ENCODE data around the gene CCDC12. TPM values are rescaled to one million over a fixed set of nuclear protein-coding genes. Genes with fewer than 3 reads are reported as not detected.

The CCDC12 gene
- polyA plus RNA-seq, 4 donors: 59.7 to 84.5 (median 76.0) TPM

- peaks cover 0 to 98% (median 0%) of the 10 kb centered on the region in 3 donors for H3K36me3 ChIP-seq (ENCODE audit: control insufficient read depth in 3 of 3, insufficient read depth in 2 of 3, low read depth in 1 of 3, low read length in 3 of 3)
- H3K4me1 ChIP-seq (ENCODE audit: control insufficient read depth in 3 of 3, insufficient read depth in 2 of 3, low read depth in 1 of 3, low read length in 2 of 3): peaks cover 0 to 16% (median 0%) of the 10 kb centered on the region in 3 donors
- FAIRE-seq: no peak
- H3K27me3 ChIP-seq (ENCODE audit: control insufficient read depth in 3 of 3, insufficient read depth in 3 of 3, low read length in 3 of 3): no peaks in the 10 kb centered on the region
- no peak overlapping the region for H3K4me3 ChIP-seq (ENCODE audit: low read depth in 1 of 3, low read length in 3 of 3)
- no peak overlapping the region for H3K27ac ChIP-seq (ENCODE audit: low read depth in 1 of 3, low read length in 2 of 3)
- DNase-seq: no peak
- 91 to 95% (median 94%) methylated on average over 29 of the region's 29 CpGs for WGBS, 3 donors
- no peaks in the 10 kb centered on the region for H3K9me3 ChIP-seq (ENCODE audit: control insufficient read depth in 2 of 2, insufficient read depth in 1 of 2, low read depth in 1 of 2, low read length in 1 of 2)
These were observed 18.5 kb upstream of the CCDC12 start for GRCh38 chr3:46994801-46995731.

- no peak overlapping the region for H3K4me3 ChIP-seq (ENCODE audit: low read depth in 1 of 3, low read length in 3 of 3)
- no peaks in the 10 kb centered on the region for H3K9me3 ChIP-seq (ENCODE audit: control insufficient read depth in 2 of 2, insufficient read depth in 1 of 2, low read depth in 1 of 2, low read length in 1 of 2)
- no peaks in the 10 kb centered on the region for H3K27me3 ChIP-seq (ENCODE audit: control insufficient read depth in 3 of 3, insufficient read depth in 3 of 3, low read length in 3 of 3)
- FAIRE-seq (no peak), DNase-seq (no peak)
- H3K36me3 ChIP-seq (ENCODE audit: control insufficient read depth in 3 of 3, insufficient read depth in 2 of 3, low read depth in 1 of 3, low read length in 3 of 3): peaks cover 0 to 96% (median 0%) of the 10 kb centered on the region in 3 donors
- no peak overlapping the region for H3K27ac ChIP-seq (ENCODE audit: low read depth in 1 of 3, low read length in 2 of 3)
- H3K4me1 ChIP-seq (ENCODE audit: control insufficient read depth in 3 of 3, insufficient read depth in 2 of 3, low read depth in 1 of 3, low read length in 2 of 3): peaks cover 0 to 14% (median 0%) of the 10 kb centered on the region in 3 donors
- 81 to 92% (median 87%) methylated on average over 7 of the region's 7 CpGs for WGBS, 3 donors
These were observed 17.4 kb upstream of the CCDC12 start for GRCh38 chr3:46993986-46994385.

- DNase-seq (no peak), FAIRE-seq (no peak)
- WGBS, 3 donors: 81 to 88% (median 84%) methylated on average over 2 of the region's 2 CpGs
- peaks cover 0 to 96% (median 0%) of the 10 kb centered on the region in 3 donors for H3K36me3 ChIP-seq (ENCODE audit: control insufficient read depth in 3 of 3, insufficient read depth in 2 of 3, low read depth in 1 of 3, low read length in 3 of 3)
- H3K9me3 ChIP-seq (ENCODE audit: control insufficient read depth in 2 of 2, insufficient read depth in 1 of 2, low read depth in 1 of 2, low read length in 1 of 2): no peaks in the 10 kb centered on the region
- H3K27ac ChIP-seq (ENCODE audit: low read depth in 1 of 3, low read length in 2 of 3): no peak overlapping the region
- peaks cover 0 to 7% (median 0%) of the 10 kb centered on the region in 3 donors for H3K4me1 ChIP-seq (ENCODE audit: control insufficient read depth in 3 of 3, insufficient read depth in 2 of 3, low read depth in 1 of 3, low read length in 2 of 3)
- H3K27me3 ChIP-seq (ENCODE audit: control insufficient read depth in 3 of 3, insufficient read depth in 3 of 3, low read length in 3 of 3): no peaks in the 10 kb centered on the region
- no peak overlapping the region for H3K4me3 ChIP-seq (ENCODE audit: low read depth in 1 of 3, low read length in 3 of 3)
These were observed 16.7 kb upstream of the CCDC12 start for GRCh38 chr3:46993292-46993691.

GRCh38 chr3:46992231-46992630, 15.7 kb upstream of the CCDC12 start:
- Histone ChIP-seq H3K27ac (ENCODE audit: low read depth in 1 of 3, low read length in 2 of 3) (no peak overlapping the region), H3K27me3 (ENCODE audit: control insufficient read depth in 3 of 3, insufficient read depth in 3 of 3, low read length in 3 of 3) (no peaks in the 10 kb centered on the region), H3K9me3 (ENCODE audit: control insufficient read depth in 2 of 2, insufficient read depth in 1 of 2, low read depth in 1 of 2, low read length in 1 of 2) (no peaks in the 10 kb centered on the region), H3K4me1 (ENCODE audit: control insufficient read depth in 3 of 3, insufficient read depth in 2 of 3, low read depth in 1 of 3, low read length in 2 of 3) (peaks cover under 1 to 10% (median 5%) of the 10 kb centered on the region in 3 donors), H3K4me3 (ENCODE audit: low read depth in 1 of 3, low read length in 3 of 3) (no peak overlapping the region), H3K36me3 (ENCODE audit: control insufficient read depth in 3 of 3, insufficient read depth in 2 of 3, low read depth in 1 of 3, low read length in 3 of 3) (peaks cover 0 to 91% (median 0%) of the 10 kb centered on the region in 3 donors)
- FAIRE-seq: no peak
- WGBS, 3 donors: 90 to 94% (median 93%) methylated on average over 9 of the region's 9 CpGs
- no peak for DNase-seq

- H3K4me1 ChIP-seq (ENCODE audit: control insufficient read depth in 3 of 3, insufficient read depth in 2 of 3, low read depth in 1 of 3, low read length in 2 of 3): peaks cover 5 to 16% (median 10%) of the 10 kb centered on the region in 3 donors
- FAIRE-seq (no peak), DNase-seq (no peak)
- H3K27me3 ChIP-seq (ENCODE audit: control insufficient read depth in 3 of 3, insufficient read depth in 3 of 3, low read length in 3 of 3): no peaks in the 10 kb centered on the region
- 89 to 94% (median 94%) methylated on average over 16 of the region's 16 CpGs for WGBS, 3 donors
- H3K4me3 ChIP-seq (ENCODE audit: low read depth in 1 of 3, low read length in 3 of 3): no peak overlapping the region
- peaks cover 0 to 86% (median 0%) of the 10 kb centered on the region in 3 donors for H3K36me3 ChIP-seq (ENCODE audit: control insufficient read depth in 3 of 3, insufficient read depth in 2 of 3, low read depth in 1 of 3, low read length in 3 of 3)
- H3K27ac ChIP-seq (ENCODE audit: low read depth in 1 of 3, low read length in 2 of 3): no peak overlapping the region
- no peaks in the 10 kb centered on the region for H3K9me3 ChIP-seq (ENCODE audit: control insufficient read depth in 2 of 2, insufficient read depth in 1 of 2, low read depth in 1 of 2, low read length in 1 of 2)
These were observed 15.0 kb upstream of the CCDC12 start for GRCh38 chr3:46991406-46992165.

- 81 to 90% (median 86%) methylated on average over 11 of the region's 11 CpGs for WGBS, 3 donors
- Histone ChIP-seq H3K4me1 (ENCODE audit: control insufficient read depth in 3 of 3, insufficient read depth in 2 of 3, low read depth in 1 of 3, low read length in 2 of 3) (peaks cover 7 to 21% (median 10%) of the 10 kb centered on the region in 3 donors), H3K27me3 (ENCODE audit: control insufficient read depth in 3 of 3, insufficient read depth in 3 of 3, low read length in 3 of 3) (no peaks in the 10 kb centered on the region), H3K27ac (ENCODE audit: low read depth in 1 of 3, low read length in 2 of 3) (no peak overlapping the region), H3K9me3 (ENCODE audit: control insufficient read depth in 2 of 2, insufficient read depth in 1 of 2, low read depth in 1 of 2, low read length in 1 of 2) (no peaks in the 10 kb centered on the region), H3K36me3 (ENCODE audit: control insufficient read depth in 3 of 3, insufficient read depth in 2 of 3, low read depth in 1 of 3, low read length in 3 of 3) (peaks cover 0 to 83% (median 0%) of the 10 kb centered on the region in 3 donors), H3K4me3 (ENCODE audit: low read depth in 1 of 3, low read length in 3 of 3) (no peak overlapping the region)
- no peak for FAIRE-seq
- no peak for DNase-seq
These were observed 14.2 kb upstream of the CCDC12 start for GRCh38 chr3:46990573-46991374.

GRCh38 chr3:46989146-46989810, 12.7 kb upstream of the CCDC12 start:
- no peak for FAIRE-seq
- no peaks in the 10 kb centered on the region for H3K27me3 ChIP-seq (ENCODE audit: control insufficient read depth in 3 of 3, insufficient read depth in 3 of 3, low read length in 3 of 3)
- no peak overlapping the region for H3K4me3 ChIP-seq (ENCODE audit: low read depth in 1 of 3, low read length in 3 of 3)

More at GRCh38 chr3:46989146-46989810, 12.7 kb upstream of the CCDC12 start:
- no peak for DNase-seq
- Histone ChIP-seq H3K9me3 (ENCODE audit: control insufficient read depth in 2 of 2, insufficient read depth in 1 of 2, low read depth in 1 of 2, low read length in 1 of 2) (no peaks in the 10 kb centered on the region), H3K4me1 (ENCODE audit: control insufficient read depth in 3 of 3, insufficient read depth in 2 of 3, low read depth in 1 of 3, low read length in 2 of 3) (peaks cover 7 to 26% (median 10%) of the 10 kb centered on the region in 3 donors), H3K36me3 (ENCODE audit: control insufficient read depth in 3 of 3, insufficient read depth in 2 of 3, low read depth in 1 of 3, low read length in 3 of 3) (peaks cover 0 to 82% (median 0%) of the 10 kb centered on the region in 3 donors), H3K27ac (ENCODE audit: low read depth in 1 of 3, low read length in 2 of 3) (no peak overlapping the region)
- WGBS, 3 donors: 85 to 92% (median 87%) methylated on average over 17 of the region's 17 CpGs

Data from small intestine (tissue), 7 donors.